ENCODE data around the gene SMAGP. TPM values are rescaled to one million over a fixed set of nuclear protein-coding genes. Genes with fewer than 3 reads are reported as not detected.
A peak's percentile ranks its signal among the peaks of the same experiment; 100 is the strongest.

Gene SMAGP
- total and polyA plus RNA-seq, 4 donors, result 2.4 to 6.4 (median 4.2) TPM

DNA sequence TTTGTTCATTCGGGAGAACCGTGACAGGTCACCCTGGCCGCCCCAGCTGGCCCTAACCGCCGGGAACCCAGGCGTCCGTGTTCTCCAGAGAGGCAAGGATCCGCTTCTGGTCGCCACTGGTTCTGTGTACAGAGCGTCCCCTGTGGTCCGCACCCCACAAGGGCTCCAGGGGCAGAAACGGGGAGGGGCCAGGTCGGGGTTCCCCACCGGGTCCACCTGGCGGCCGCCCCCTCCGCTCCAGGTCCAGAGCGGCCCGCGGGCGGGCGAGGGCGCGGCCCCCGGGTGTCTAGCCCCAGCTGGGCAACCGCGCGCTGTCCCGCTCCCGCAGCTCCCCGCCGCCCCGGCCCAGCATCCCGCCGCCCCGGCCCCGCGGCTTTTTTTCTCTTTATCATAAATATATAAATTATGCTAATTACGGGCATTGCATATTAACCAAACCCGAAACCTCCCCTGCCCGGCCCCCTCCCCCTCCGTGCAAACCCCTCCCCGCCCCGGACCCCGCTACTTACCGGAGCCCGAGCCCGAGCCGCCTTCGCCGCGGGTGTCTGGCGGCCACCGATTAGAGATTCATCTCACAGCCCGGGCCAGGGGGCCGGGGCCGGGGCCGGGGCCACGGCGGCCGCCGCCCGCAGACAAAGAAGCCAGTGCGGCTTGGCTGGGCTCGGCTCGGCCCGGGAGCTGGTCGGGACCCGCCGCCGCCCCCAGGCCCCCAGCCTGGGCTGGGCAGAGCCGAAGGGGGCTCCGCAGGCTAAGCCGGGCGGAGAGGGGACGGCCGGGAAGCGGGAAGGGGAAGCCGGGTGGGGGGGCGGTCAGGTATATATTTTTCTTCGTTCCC, 52.9 kb downstream of the SMAGP start:
- H3K4me3 ChIP-seq (ENCODE audit: low read depth in 1 of 3, low read length in 3 of 3), result peak overlapping the region; percentile 59 to 98 (median 90)
- TF ChIP-seq TAF1 (conservative IDR thresholded peaks at IDR 0.05) (no peak), RAD21 (IDR thresholded peaks at IDR 0.05) (peak in 1 of 2 donors; percentile 7)
- TF ChIP-seq, protein P1, sequence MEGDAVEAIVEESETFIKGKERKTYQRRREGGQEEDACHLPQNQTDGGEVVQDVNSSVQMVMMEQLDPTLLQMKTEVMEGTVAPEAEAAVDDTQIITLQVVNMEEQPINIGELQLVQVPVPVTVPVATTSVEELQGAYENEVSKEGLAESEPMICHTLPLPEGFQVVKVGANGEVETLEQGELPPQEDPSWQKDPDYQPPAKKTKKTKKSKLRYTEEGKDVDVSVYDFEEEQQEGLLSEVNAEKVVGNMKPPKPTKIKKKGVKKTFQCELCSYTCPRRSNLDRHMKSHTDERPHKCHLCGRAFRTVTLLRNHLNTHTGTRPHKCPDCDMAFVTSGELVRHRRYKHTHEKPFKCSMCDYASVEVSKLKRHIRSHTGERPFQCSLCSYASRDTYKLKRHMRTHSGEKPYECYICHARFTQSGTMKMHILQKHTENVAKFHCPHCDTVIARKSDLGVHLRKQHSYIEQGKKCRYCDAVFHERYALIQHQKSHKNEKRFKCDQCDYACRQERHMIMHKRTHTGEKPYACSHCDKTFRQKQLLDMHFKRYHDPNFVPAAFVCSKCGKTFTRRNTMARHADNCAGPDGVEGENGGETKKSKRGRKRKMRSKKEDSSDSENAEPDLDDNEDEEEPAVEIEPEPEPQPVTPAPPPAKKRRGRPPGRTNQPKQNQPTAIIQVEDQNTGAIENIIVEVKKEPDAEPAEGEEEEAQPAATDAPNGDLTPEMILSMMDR (IDR thresholded peaks at IDR 0.05; ENCODE audit: low read depth, low read length, missing input control), result peak; percentile 5
- peak overlapping the region; percentile 76 to 79 for H3K27ac ChIP-seq (ENCODE audit: low read depth in 1 of 2, low read length in 2 of 2)
- DNase-seq (ENCODE audit: low spot score), result peak; percentile 61
- no peaks in the 10 kb centered on the region for H3K36me3 ChIP-seq (ENCODE audit: control insufficient read depth in 4 of 4, insufficient read depth in 3 of 4, low read depth in 1 of 4, low read length in 3 of 4)
- H3K9ac ChIP-seq (ENCODE audit: low read depth in 1 of 2, low read length in 2 of 2), result peak overlapping the region; percentile 16 to 64
- WGBS, result 1% methylated on average over 81 of the region's 81 CpGs
- no peaks in the 10 kb centered on the region for H3K9me3 ChIP-seq (ENCODE audit: control insufficient read depth in 4 of 4, low read length in 3 of 4)
- peaks cover 0 to 14% (median 6%) of the 10 kb centered on the region in 4 donors for H3K4me1 ChIP-seq (ENCODE audit: control insufficient read depth in 4 of 4, insufficient read depth in 4 of 4, low read length in 3 of 4)
- H3K27me3 ChIP-seq (ENCODE audit: control insufficient read depth in 4 of 4, insufficient read depth in 4 of 4, low read length in 3 of 4), result no peaks in the 10 kb centered on the region

DNA sequence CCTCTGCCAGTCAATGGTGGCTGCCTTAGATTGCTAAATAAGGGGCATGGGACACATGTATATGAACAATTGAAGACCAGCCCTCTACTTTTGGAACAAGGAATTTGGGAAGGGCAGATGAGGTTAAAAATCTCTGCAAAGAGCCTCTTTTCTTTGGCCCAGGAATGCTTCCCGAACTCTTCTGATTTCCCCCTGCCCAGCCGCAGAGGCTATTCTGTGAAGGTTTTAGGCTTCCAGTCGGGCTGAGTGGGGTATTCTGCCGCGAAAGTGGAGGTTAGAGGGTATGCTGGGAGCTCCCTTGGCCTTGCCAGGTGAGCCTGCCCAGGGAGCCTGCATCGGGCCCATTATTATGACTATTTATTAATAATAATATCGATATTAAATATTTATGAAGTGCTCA, 53.6 kb downstream of the SMAGP start:
- H3K4me3 ChIP-seq (ENCODE audit: low read depth in 1 of 3, low read length in 3 of 3), result peak overlapping the region in 2 of 3 donors; percentile 65 to 98
- H3K9ac ChIP-seq (ENCODE audit: low read depth in 1 of 2, low read length in 2 of 2), result peak overlapping the region in 1 of 2 donors; percentile 56
- H3K36me3 ChIP-seq (ENCODE audit: control insufficient read depth in 4 of 4, insufficient read depth in 3 of 4, low read depth in 1 of 4, low read length in 3 of 4), result no peaks in the 10 kb centered on the region
- no peak overlapping the region for H3K27ac ChIP-seq (ENCODE audit: low read depth in 1 of 2, low read length in 2 of 2)
- no peak for TF ChIP-seq TAF1 (conservative IDR thresholded peaks at IDR 0.05)
- TF ChIP-seq, protein P2, sequence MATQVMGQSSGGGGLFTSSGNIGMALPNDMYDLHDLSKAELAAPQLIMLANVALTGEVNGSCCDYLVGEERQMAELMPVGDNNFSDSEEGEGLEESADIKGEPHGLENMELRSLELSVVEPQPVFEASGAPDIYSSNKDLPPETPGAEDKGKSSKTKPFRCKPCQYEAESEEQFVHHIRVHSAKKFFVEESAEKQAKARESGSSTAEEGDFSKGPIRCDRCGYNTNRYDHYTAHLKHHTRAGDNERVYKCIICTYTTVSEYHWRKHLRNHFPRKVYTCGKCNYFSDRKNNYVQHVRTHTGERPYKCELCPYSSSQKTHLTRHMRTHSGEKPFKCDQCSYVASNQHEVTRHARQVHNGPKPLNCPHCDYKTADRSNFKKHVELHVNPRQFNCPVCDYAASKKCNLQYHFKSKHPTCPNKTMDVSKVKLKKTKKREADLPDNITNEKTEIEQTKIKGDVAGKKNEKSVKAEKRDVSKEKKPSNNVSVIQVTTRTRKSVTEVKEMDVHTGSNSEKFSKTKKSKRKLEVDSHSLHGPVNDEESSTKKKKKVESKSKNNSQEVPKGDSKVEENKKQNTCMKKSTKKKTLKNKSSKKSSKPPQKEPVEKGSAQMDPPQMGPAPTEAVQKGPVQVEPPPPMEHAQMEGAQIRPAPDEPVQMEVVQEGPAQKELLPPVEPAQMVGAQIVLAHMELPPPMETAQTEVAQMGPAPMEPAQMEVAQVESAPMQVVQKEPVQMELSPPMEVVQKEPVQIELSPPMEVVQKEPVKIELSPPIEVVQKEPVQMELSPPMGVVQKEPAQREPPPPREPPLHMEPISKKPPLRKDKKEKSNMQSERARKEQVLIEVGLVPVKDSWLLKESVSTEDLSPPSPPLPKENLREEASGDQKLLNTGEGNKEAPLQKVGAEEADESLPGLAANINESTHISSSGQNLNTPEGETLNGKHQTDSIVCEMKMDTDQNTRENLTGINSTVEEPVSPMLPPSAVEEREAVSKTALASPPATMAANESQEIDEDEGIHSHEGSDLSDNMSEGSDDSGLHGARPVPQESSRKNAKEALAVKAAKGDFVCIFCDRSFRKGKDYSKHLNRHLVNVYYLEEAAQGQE (IDR thresholded peaks at IDR 0.05), result no peak
- no peak for TF ChIP-seq RXRA (IDR thresholded peaks at IDR 0.05)
- TF ChIP-seq, protein P3, sequence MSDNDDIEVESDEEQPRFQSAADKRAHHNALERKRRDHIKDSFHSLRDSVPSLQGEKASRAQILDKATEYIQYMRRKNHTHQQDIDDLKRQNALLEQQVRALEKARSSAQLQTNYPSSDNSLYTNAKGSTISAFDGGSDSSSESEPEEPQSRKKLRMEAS (IDR thresholded peaks at IDR 0.05), result no peak
- TF ChIP-seq JUND (IDR thresholded peaks at IDR 0.05), result no peak
- TF ChIP-seq, protein P4, sequence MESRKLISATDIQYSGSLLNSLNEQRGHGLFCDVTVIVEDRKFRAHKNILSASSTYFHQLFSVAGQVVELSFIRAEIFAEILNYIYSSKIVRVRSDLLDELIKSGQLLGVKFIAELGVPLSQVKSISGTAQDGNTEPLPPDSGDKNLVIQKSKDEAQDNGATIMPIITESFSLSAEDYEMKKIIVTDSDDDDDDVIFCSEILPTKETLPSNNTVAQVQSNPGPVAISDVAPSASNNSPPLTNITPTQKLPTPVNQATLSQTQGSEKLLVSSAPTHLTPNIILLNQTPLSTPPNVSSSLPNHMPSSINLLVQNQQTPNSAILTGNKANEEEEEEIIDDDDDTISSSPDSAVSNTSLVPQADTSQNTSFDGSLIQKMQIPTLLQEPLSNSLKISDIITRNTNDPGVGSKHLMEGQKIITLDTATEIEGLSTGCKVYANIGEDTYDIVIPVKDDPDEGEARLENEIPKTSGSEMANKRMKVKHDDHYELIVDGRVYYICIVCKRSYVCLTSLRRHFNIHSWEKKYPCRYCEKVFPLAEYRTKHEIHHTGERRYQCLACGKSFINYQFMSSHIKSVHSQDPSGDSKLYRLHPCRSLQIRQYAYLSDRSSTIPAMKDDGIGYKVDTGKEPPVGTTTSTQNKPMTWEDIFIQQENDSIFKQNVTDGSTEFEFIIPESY (IDR thresholded peaks at IDR 0.05), result no peak
- no peak for TF ChIP-seq GABPA (IDR thresholded peaks at IDR 0.05 in 1 of 2, conservative IDR thresholded peaks at IDR 0.05 in 1 of 2)
- TF ChIP-seq HNF4G (IDR thresholded peaks at IDR 0.05), result no peak
- TF ChIP-seq, protein P5, sequence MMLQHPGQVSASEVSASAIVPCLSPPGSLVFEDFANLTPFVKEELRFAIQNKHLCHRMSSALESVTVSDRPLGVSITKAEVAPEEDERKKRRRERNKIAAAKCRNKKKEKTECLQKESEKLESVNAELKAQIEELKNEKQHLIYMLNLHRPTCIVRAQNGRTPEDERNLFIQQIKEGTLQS (IDR thresholded peaks at IDR 0.05), result no peak
- no peak for TF ChIP-seq FOXA1 (IDR thresholded peaks at IDR 0.05)
- TF ChIP-seq SP1 (IDR thresholded peaks at IDR 0.05), result no peak
- no peak for TF ChIP-seq EGR1 (IDR thresholded peaks at IDR 0.05; ENCODE audit: low read depth in 2 of 2)
- TF ChIP-seq YY1 (IDR thresholded peaks at IDR 0.05), result no peak
- no peak for TF ChIP-seq NR2F2 (IDR thresholded peaks at IDR 0.05)
- no peak for TF ChIP-seq RAD21 (IDR thresholded peaks at IDR 0.05)
- TF ChIP-seq HNF4A (conservative IDR thresholded peaks at IDR 0.05), result no peak
- H3K9me3 ChIP-seq (ENCODE audit: control insufficient read depth in 4 of 4, low read length in 3 of 4), result no peaks in the 10 kb centered on the region
- WGBS, result 57% methylated on average over 7 of the region's 7 CpGs
- H3K4me1 ChIP-seq (ENCODE audit: control insufficient read depth in 4 of 4, insufficient read depth in 4 of 4, low read length in 3 of 4), result peaks cover 0 to 14% (median 6%) of the 10 kb centered on the region in 4 donors
- H3K27me3 ChIP-seq (ENCODE audit: control insufficient read depth in 4 of 4, insufficient read depth in 4 of 4, low read length in 3 of 4), result no peaks in the 10 kb centered on the region
- no peak for DNase-seq (ENCODE audit: low spot score)

Data from liver (tissue), 9 donors.